ENCODE results near the gene RPS10.

Gene RPS10

GRCh38 chr6:34436803-34437643 is 11.2 kb upstream of the RPS10 start:
- no peak overlapping the region for H2BK5ac ChIP-seq (ENCODE audit: low read length)
- no peak overlapping the region for H3K56ac ChIP-seq (ENCODE audit: low read length)
- H3K27me3 ChIP-seq (ENCODE audit: insufficient read depth, low read length, poor library complexity) = no peaks in the 10 kb centered on the region
- H3K23ac ChIP-seq (ENCODE audit: low read length) = no peak overlapping the region
- no peaks in the 10 kb centered on the region for H3K4me1 ChIP-seq (ENCODE audit: control insufficient read depth, low read depth, low read length)
- no peak overlapping the region for H3K4me3 ChIP-seq (ENCODE audit: low read length)
- H3K4ac ChIP-seq (ENCODE audit: low read depth, low read length) = no peak overlapping the region
- H3K79me2 ChIP-seq (ENCODE audit: control insufficient read depth, insufficient read depth, low read length) = no peaks in the 10 kb centered on the region
- DNase-seq = no peak
- H2BK15ac ChIP-seq (replicated peaks; ENCODE audit: low read depth) = no peak overlapping the region
- H4K8ac ChIP-seq (ENCODE audit: low read depth, low read length) = no peak overlapping the region
- H3K18ac ChIP-seq (ENCODE audit: low read length) = no peak overlapping the region
- no peak overlapping the region for H2AK5ac ChIP-seq (ENCODE audit: low read length)
- WGBS (ENCODE audit: extremely low coverage, insufficient coverage, low lambda C conversion rate) = no CpG with 5 or more reads among the region's 38 CpGs
- H3K9ac ChIP-seq (ENCODE audit: low read length) = no peak overlapping the region
- no peaks in the 10 kb centered on the region for H3K79me1 ChIP-seq (ENCODE audit: low read length)
- no peak overlapping the region for H2BK120ac ChIP-seq (ENCODE audit: low read depth, low read length)
- no peak overlapping the region for H4K5ac ChIP-seq (ENCODE audit: low read length)
- H3K27ac ChIP-seq (ENCODE audit: low read depth, low read length) = no peak overlapping the region
- H3K36me3 ChIP-seq (ENCODE audit: control insufficient read depth, insufficient read depth, low read length) = no peaks in the 10 kb centered on the region
- H3K4me2 ChIP-seq (ENCODE audit: low read length) = no peak overlapping the region

DNA sequence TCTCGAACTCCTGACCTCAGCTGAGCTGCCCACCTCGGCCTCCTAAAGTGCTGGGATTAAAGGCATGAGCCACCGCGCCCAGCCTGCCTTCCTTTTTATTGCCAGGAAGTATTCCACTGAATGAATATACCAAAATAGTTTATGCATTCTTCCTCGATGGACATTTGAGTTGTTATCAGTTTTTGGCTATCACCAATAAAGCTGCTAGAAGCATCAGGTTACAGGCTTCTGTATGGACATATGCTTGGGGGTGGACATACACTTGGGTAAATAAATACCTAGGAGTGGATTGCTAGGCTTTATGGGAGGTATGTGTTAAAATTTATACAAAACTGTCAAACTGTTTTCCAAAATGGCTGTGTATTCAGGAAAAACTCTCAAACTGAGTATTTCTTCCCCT is 10.0 kb upstream of the RPS10 start:
- Histone ChIP-seq H2BK15ac (replicated peaks; ENCODE audit: low read depth) (no peak overlapping the region), H3K79me2 (ENCODE audit: control insufficient read depth, insufficient read depth, low read length) (no peaks in the 10 kb centered on the region), H3K4me1 (ENCODE audit: control insufficient read depth, low read depth, low read length) (no peaks in the 10 kb centered on the region), H4K5ac (ENCODE audit: low read length) (no peak overlapping the region), H3K79me1 (ENCODE audit: low read length) (no peaks in the 10 kb centered on the region), H3K27ac (ENCODE audit: low read depth, low read length) (no peak overlapping the region), H3K36me3 (ENCODE audit: control insufficient read depth, insufficient read depth, low read length) (no peaks in the 10 kb centered on the region), H3K9ac (ENCODE audit: low read length) (no peak overlapping the region), H3K27me3 (ENCODE audit: insufficient read depth, low read length, poor library complexity) (no peaks in the 10 kb centered on the region), H3K23ac (ENCODE audit: low read length) (no peak overlapping the region), H3K56ac (ENCODE audit: low read length) (no peak overlapping the region), H2AK5ac (ENCODE audit: low read length) (no peak overlapping the region), H3K4me3 (ENCODE audit: low read length) (no peak overlapping the region), H3K4me2 (ENCODE audit: low read length) (no peak overlapping the region), H2BK120ac (ENCODE audit: low read depth, low read length) (no peak overlapping the region), H4K8ac (ENCODE audit: low read depth, low read length) (no peak overlapping the region), H3K18ac (ENCODE audit: low read length) (no peak overlapping the region), H3K4ac (ENCODE audit: low read depth, low read length) (no peak overlapping the region), H2BK5ac (ENCODE audit: low read length) (no peak overlapping the region)
- DNase-seq = no peak
- no CpG with 5 or more reads among the region's 5 CpGs for WGBS (ENCODE audit: extremely low coverage, insufficient coverage, low lambda C conversion rate)

DNA sequence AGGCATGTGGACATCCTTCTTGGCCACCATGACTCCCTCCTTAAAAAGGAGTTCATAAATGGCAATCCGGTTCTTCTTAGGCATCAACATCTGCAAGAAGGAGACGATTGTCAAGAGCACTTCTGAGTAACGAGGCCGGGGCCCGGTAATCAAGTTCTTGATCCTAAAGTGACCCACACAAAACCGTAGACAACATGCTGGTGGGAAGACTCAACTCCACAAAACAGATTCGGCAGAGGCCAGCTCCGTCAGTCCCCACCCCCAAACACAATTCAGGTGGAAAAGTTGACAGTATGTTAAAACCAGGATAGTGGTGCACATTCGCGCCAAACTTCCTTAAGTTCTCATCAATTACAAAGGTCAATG is 754 bp downstream of the RPS10 start:
- Histone ChIP-seq H3K56ac (ENCODE audit: low read length) (peak overlapping the region; percentile 98), H3K27ac (ENCODE audit: low read depth, low read length) (peak overlapping the region; percentile 67), H3K4ac (ENCODE audit: low read depth, low read length) (no peak overlapping the region), H3K4me2 (ENCODE audit: low read length) (peak overlapping the region; percentile 97), H2BK15ac (replicated peaks; ENCODE audit: low read depth) (no peak overlapping the region), H3K79me1 (ENCODE audit: low read length) (peaks cover 15% of the 10 kb centered on the region), H2BK120ac (ENCODE audit: low read depth, low read length) (no peak overlapping the region), H3K79me2 (ENCODE audit: control insufficient read depth, insufficient read depth, low read length) (peaks cover 32% of the 10 kb centered on the region), H3K4me3 (ENCODE audit: low read length) (peak overlapping the region; percentile 92), H3K27me3 (ENCODE audit: insufficient read depth, low read length, poor library complexity) (no peaks in the 10 kb centered on the region), H2AK5ac (ENCODE audit: low read length) (peak overlapping the region; percentile 98), H3K23ac (ENCODE audit: low read length) (peak overlapping the region; percentile 85), H3K4me1 (ENCODE audit: control insufficient read depth, low read depth, low read length) (peaks cover 4% of the 10 kb centered on the region), H3K9ac (ENCODE audit: low read length) (peak overlapping the region; percentile 100), H4K5ac (ENCODE audit: low read length) (no peak overlapping the region), H2BK5ac (ENCODE audit: low read length) (peak overlapping the region; percentile 91), H3K18ac (ENCODE audit: low read length) (peak overlapping the region; percentile 91), H3K36me3 (ENCODE audit: control insufficient read depth, insufficient read depth, low read length) (peaks cover 27% of the 10 kb centered on the region), H4K8ac (ENCODE audit: low read depth, low read length) (no peak overlapping the region)
- no peak for DNase-seq
- no CpG with 5 or more reads among the region's 10 CpGs for WGBS (ENCODE audit: extremely low coverage, insufficient coverage, low lambda C conversion rate)

DNA sequence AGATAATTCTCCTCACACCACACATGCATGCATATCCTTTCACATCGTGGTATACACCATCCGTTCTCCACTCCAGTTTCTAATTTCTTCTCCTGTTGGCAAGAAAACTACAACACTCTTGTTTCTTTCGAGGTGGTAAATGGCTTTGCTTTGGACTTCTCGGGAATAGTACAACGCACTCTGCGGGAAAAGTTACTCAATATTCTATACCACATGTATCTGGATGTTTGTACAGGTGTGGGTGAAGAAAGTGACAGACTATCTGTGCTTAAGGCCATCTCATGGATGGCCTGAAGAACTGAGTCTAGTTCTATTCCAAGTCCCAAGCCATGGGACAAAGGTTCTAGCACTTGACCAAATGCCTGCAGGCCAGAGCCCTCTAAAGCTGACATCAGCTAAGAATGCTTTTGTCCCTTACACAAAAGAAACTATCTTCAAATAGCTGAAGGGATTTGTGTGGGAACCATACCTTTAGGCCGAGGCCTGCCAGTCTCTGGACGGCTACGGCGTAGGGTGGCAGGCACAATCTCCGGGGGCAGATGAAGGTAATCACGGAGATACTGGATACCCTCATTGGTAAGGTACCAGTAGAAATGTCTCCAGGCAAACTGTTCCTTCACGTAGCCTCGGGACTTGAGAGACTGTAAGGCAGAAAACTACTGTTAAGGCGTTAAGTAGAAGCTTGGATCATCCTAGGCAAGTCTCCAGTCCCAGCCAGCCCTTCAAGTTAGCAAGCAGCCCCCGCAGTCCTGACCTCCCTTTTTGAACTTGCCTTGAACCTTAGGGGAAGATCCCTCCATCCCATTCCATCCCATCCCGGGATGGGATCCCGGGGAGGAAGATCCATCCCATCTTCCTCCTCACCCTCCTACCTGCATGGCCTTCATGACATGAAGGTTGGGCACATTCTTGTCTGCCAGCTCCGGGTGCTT is 1.4 kb downstream of the RPS10 start:
- Histone ChIP-seq H3K27ac (ENCODE audit: low read depth, low read length) (no peak overlapping the region), H3K36me3 (ENCODE audit: control insufficient read depth, insufficient read depth, low read length) (peaks cover 28% of the 10 kb centered on the region), H3K4me2 (ENCODE audit: low read length) (peak overlapping the region; percentile 97), H3K79me1 (ENCODE audit: low read length) (peaks cover 16% of the 10 kb centered on the region), H4K8ac (ENCODE audit: low read depth, low read length) (no peak overlapping the region), H2BK15ac (replicated peaks; ENCODE audit: low read depth) (no peak overlapping the region), H2AK5ac (ENCODE audit: low read length) (no peak overlapping the region), H3K23ac (ENCODE audit: low read length) (peak overlapping the region; percentile 85), H3K4me1 (ENCODE audit: control insufficient read depth, low read depth, low read length) (peaks cover 4% of the 10 kb centered on the region), H2BK5ac (ENCODE audit: low read length) (no peak overlapping the region), H3K56ac (ENCODE audit: low read length) (peak overlapping the region; percentile 98), H2BK120ac (ENCODE audit: low read depth, low read length) (no peak overlapping the region), H3K9ac (ENCODE audit: low read length) (peak overlapping the region; percentile 100), H3K27me3 (ENCODE audit: insufficient read depth, low read length, poor library complexity) (no peaks in the 10 kb centered on the region), H3K4ac (ENCODE audit: low read depth, low read length) (no peak overlapping the region), H3K4me3 (ENCODE audit: low read length) (peak overlapping the region; percentile 92), H3K18ac (ENCODE audit: low read length) (no peak overlapping the region), H4K5ac (ENCODE audit: low read length) (no peak overlapping the region), H3K79me2 (ENCODE audit: control insufficient read depth, insufficient read depth, low read length) (peaks cover 32% of the 10 kb centered on the region)
- DNase-seq = peak; percentile 58
- no CpG with 5 or more reads among the region's 19 CpGs for WGBS (ENCODE audit: extremely low coverage, insufficient coverage, low lambda C conversion rate)

- Histone ChIP-seq H2AK5ac (ENCODE audit: low read length) (no peak overlapping the region), H2BK15ac (replicated peaks; ENCODE audit: low read depth) (no peak overlapping the region), H3K36me3 (ENCODE audit: control insufficient read depth, insufficient read depth, low read length) (peaks cover 34% of the 10 kb centered on the region), H3K56ac (ENCODE audit: low read length) (no peak overlapping the region), H2BK120ac (ENCODE audit: low read depth, low read length) (no peak overlapping the region), H3K23ac (ENCODE audit: low read length) (no peak overlapping the region), H4K8ac (ENCODE audit: low read depth, low read length) (no peak overlapping the region), H3K79me2 (ENCODE audit: control insufficient read depth, insufficient read depth, low read length) (peaks cover 32% of the 10 kb centered on the region), H2BK5ac (ENCODE audit: low read length) (no peak overlapping the region), H3K27me3 (ENCODE audit: insufficient read depth, low read length, poor library complexity) (no peaks in the 10 kb centered on the region), H3K9ac (ENCODE audit: low read length) (peak overlapping the region; percentile 100), H3K4me2 (ENCODE audit: low read length) (no peak overlapping the region), H4K5ac (ENCODE audit: low read length) (no peak overlapping the region), H3K4ac (ENCODE audit: low read depth, low read length) (no peak overlapping the region), H3K4me3 (ENCODE audit: low read length) (no peak overlapping the region), H3K18ac (ENCODE audit: low read length) (peak overlapping the region; percentile 8), H3K4me1 (ENCODE audit: control insufficient read depth, low read depth, low read length) (peaks cover 4% of the 10 kb centered on the region), H3K79me1 (ENCODE audit: low read length) (peaks cover 16% of the 10 kb centered on the region), H3K27ac (ENCODE audit: low read depth, low read length) (no peak overlapping the region)
- DNase-seq = no peak
- WGBS (ENCODE audit: extremely low coverage, insufficient coverage, low lambda C conversion rate) = no CpG with 5 or more reads among the region's 5 CpGs
These were observed 2.6 kb downstream of the RPS10 start for GRCh38 chr6:34423254-34423653.
